Esophagus muscularis mucosa (tissue), 4 donors: ENCODE data around the gene TBCB.

Source experiments
- EP300 ChIP-seq: sonication (generic); formaldehyde crosslinking; IDR thresholded peaks from one replicate; pipeline ENCODE4 v1.6.1; 2017; ENCODE audit warnings: antibody characterized with exemption
- POLR2A ChIP-seq: fragments of 450-650 bp; IDR thresholded peaks from one replicate; pipeline ENCODE4 v1.6.1; 2017; ENCODE audit warnings: antibody characterized with exemption, moderate library complexity, mild to moderate bottlenecking, low read depth
- POLR2AphosphoS5 ChIP-seq, 2 donors: sonication (generic); formaldehyde crosslinking; IDR thresholded peaks; one replicate each; pipeline ENCODE4 v1.6.1; 2017; ENCODE audit warnings: antibody characterized with exemption in 2 of 2
- TF ChIP-seq, protein P1 (sequence below), 3 experiments: fragments of 200-600 bp in 2 of 3; fragments of 450-650 bp in 1 of 3; sonication (generic) in 2 of 3; IDR thresholded peaks; one replicate each; pipeline ENCODE4 v1.5.1; 2017 to 2019; ENCODE audit warnings: antibody characterized with exemption in 3 of 3, mild to moderate bottlenecking in 2 of 3, moderate library complexity in 1 of 3

DNA sequence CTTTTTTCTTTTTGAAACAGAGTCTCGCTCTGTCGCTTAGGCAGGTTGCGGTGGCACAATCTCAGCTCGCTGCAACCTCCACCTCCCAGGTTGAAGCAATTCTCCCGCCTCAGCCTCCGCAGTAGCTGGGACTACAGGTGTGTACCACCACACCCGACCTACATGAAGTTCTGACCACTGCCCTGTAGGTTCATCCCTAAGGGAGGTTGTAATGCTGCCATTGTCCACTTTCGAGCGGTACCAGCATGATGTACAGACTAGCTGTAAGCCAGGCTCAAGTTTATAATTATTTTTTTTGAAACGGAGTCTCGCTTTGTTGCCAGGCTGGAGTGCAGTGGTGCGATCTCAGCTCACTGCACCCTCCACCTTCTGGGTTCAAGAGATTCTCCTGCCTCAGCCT is 48.5 kb downstream of the TBCB start:
- TF ChIP-seq, protein P1, sequence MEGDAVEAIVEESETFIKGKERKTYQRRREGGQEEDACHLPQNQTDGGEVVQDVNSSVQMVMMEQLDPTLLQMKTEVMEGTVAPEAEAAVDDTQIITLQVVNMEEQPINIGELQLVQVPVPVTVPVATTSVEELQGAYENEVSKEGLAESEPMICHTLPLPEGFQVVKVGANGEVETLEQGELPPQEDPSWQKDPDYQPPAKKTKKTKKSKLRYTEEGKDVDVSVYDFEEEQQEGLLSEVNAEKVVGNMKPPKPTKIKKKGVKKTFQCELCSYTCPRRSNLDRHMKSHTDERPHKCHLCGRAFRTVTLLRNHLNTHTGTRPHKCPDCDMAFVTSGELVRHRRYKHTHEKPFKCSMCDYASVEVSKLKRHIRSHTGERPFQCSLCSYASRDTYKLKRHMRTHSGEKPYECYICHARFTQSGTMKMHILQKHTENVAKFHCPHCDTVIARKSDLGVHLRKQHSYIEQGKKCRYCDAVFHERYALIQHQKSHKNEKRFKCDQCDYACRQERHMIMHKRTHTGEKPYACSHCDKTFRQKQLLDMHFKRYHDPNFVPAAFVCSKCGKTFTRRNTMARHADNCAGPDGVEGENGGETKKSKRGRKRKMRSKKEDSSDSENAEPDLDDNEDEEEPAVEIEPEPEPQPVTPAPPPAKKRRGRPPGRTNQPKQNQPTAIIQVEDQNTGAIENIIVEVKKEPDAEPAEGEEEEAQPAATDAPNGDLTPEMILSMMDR (IDR thresholded peaks at IDR 0.05): no peak
- no peak for TF ChIP-seq POLR2A
- no peak for TF ChIP-seq POLR2AphosphoS5 (IDR thresholded peaks at IDR 0.05)
- no peak for TF ChIP-seq EP300
